Breast epithelium (tissue), 4 donors: ENCODE data around the gene CDH13. TPM values are rescaled to one million over a fixed set of nuclear protein-coding genes. Genes with fewer than 3 reads are reported as not detected.

Source experiments
- DNase-seq, 2 donors: peaks; one replicate each; pipeline ENCODE4 v3.0.0-alpha.2; 2019; ENCODE audit warnings: low spot score in 2 of 2
- H3K27ac ChIP-seq, 2 donors: fragments of 200-600 bp; sonication (generic) in 1 of 2; one replicate each; pipeline ENCODE4 v1.5.1; 2016 to 2019; ENCODE audit warnings: mild to moderate bottlenecking in 1 of 2
- H3K27me3 ChIP-seq, 2 donors: fragments of 200-600 bp; sonication (generic) in 1 of 2; one replicate each; pipeline versions ENCODE4 v1.5.1 to v1.6.0; 2017 to 2019; ENCODE audit warnings: control low read depth in 1 of 2, mild to moderate bottlenecking in 1 of 2
- H3K36me3 ChIP-seq: fragments of 200-600 bp; one replicate; pipeline ENCODE4 v1.5.1; 2019
- H3K4me1 ChIP-seq, 2 donors: fragments of 200-600 bp; sonication (generic); one replicate each; pipeline ENCODE4 v1.5.1; 2016 to 2019; ENCODE audit warnings: control low read depth in 1 of 2
- H3K4me3 ChIP-seq, 3 donors: fragments of 200-600 bp; sonication (generic); 1 replicate in 2 of 3; 2 replicates in 1 of 3; pipeline ENCODE4 v1.5.1; 2016 to 2019; ENCODE audit warnings: mild to moderate bottlenecking in 3 of 3, moderate library complexity in 2 of 3
- H3K9me3 ChIP-seq, 2 donors: fragments of 200-600 bp; sonication (generic) in 1 of 2; one replicate each; pipeline ENCODE4 v1.5.1; 2016 to 2019; ENCODE audit warnings: control low read depth in 1 of 2
- POLR2A ChIP-seq: fragments of 450-650 bp; IDR thresholded peaks from one replicate; pipeline ENCODE4 v1.6.1; 2016; ENCODE audit warnings: antibody characterized with exemption, mild to moderate bottlenecking, moderate library complexity
- POLR2AphosphoS5 ChIP-seq, 3 donors: sonication (generic); formaldehyde crosslinking; IDR thresholded peaks; one replicate each; pipeline ENCODE4 v1.6.1; 2017; ENCODE audit warnings: antibody characterized with exemption in 3 of 3
- intact Hi-C: fragments of 100-400 bp; cut with DNase I; formaldehyde crosslinking; loops from one replicate; pipeline ENCODE4 v1.15.1; 2023; ENCODE audit warnings: low total_unique reads
- total RNA-seq, 3 donors: library from RNA; depleted of rRNA; stranded (reverse); fragments of >200 nt; gene quantifications; one replicate each; pipeline ENCODE4 v1.1.0, GENCODE V29; 2016
- TF ChIP-seq, protein P1 (sequence below), 3 donors: fragments of 450-650 bp; IDR thresholded peaks; one replicate each; pipeline ENCODE4 v1.5.1; 2016 to 2017; ENCODE audit warnings: antibody characterized with exemption in 3 of 3, mild to moderate bottlenecking in 3 of 3, moderate library complexity in 3 of 3

Gene CDH13
- total RNA-seq, 3 donors from 2014 or later: 6.0 to 13.1 (median 11.5) TPM

GRCh38 chr16:83134638-83135037, 507.9 kb downstream of the CDH13 start:
- TF ChIP-seq, protein P1, sequence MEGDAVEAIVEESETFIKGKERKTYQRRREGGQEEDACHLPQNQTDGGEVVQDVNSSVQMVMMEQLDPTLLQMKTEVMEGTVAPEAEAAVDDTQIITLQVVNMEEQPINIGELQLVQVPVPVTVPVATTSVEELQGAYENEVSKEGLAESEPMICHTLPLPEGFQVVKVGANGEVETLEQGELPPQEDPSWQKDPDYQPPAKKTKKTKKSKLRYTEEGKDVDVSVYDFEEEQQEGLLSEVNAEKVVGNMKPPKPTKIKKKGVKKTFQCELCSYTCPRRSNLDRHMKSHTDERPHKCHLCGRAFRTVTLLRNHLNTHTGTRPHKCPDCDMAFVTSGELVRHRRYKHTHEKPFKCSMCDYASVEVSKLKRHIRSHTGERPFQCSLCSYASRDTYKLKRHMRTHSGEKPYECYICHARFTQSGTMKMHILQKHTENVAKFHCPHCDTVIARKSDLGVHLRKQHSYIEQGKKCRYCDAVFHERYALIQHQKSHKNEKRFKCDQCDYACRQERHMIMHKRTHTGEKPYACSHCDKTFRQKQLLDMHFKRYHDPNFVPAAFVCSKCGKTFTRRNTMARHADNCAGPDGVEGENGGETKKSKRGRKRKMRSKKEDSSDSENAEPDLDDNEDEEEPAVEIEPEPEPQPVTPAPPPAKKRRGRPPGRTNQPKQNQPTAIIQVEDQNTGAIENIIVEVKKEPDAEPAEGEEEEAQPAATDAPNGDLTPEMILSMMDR (IDR thresholded peaks at IDR 0.05): no peak
- TF ChIP-seq POLR2A (no peak), POLR2AphosphoS5 (IDR thresholded peaks at IDR 0.05) (no peak)
- no peak for DNase-seq
- Histone ChIP-seq H3K4me1 (no peaks in the 10 kb centered on the region), H3K27me3 (no peaks in the 10 kb centered on the region), H3K36me3 (no peaks in the 10 kb centered on the region), H3K9me3 (no peaks in the 10 kb centered on the region), H3K4me3 (no peak overlapping the region), H3K27ac (no peak overlapping the region)
- intact Hi-C loops: no loop called here

- no peaks in the 10 kb centered on the region for H3K4me1 ChIP-seq
- no peaks in the 10 kb centered on the region for H3K9me3 ChIP-seq
- TF ChIP-seq, protein P1 (IDR thresholded peaks at IDR 0.05): no peak
- TF ChIP-seq POLR2A: no peak
- no peak overlapping the region for H3K4me3 ChIP-seq
- H3K36me3 ChIP-seq: no peaks in the 10 kb centered on the region
- no peak overlapping the region for H3K27ac ChIP-seq
- no peaks in the 10 kb centered on the region for H3K27me3 ChIP-seq
- DNase-seq: no peak
- intact Hi-C loops: no loop called here
Measured at GRCh38 chr16:83136419-83136818, 509.6 kb downstream of the CDH13 start.

GRCh38 chr16:83136924-83137323, 510.2 kb downstream of the CDH13 start:
- H3K4me1 ChIP-seq: no peaks in the 10 kb centered on the region
- intact Hi-C loops: no loop called here
- no peaks in the 10 kb centered on the region for H3K27me3 ChIP-seq
- no peaks in the 10 kb centered on the region for H3K9me3 ChIP-seq
- no peak for DNase-seq
- no peak overlapping the region for H3K27ac ChIP-seq
- TF ChIP-seq POLR2AphosphoS5 (IDR thresholded peaks at IDR 0.05) (no peak), POLR2A (no peak)
- TF ChIP-seq, protein P1 (IDR thresholded peaks at IDR 0.05): no peak
- H3K4me3 ChIP-seq: peak overlapping the region in 2 of 3 donors; percentile 34 to 57
- H3K36me3 ChIP-seq: no peaks in the 10 kb centered on the region

GRCh38 chr16:83137326-83137781, 510.6 kb downstream of the CDH13 start:
- no peaks in the 10 kb centered on the region for H3K27me3 ChIP-seq
- H3K27ac ChIP-seq: no peak overlapping the region
- peak overlapping the region in 2 of 3 donors; percentile 34 to 57 for H3K4me3 ChIP-seq
- no peaks in the 10 kb centered on the region for H3K36me3 ChIP-seq
- H3K4me1 ChIP-seq: no peaks in the 10 kb centered on the region
- DNase-seq: no peak
- TF ChIP-seq, protein P1 (IDR thresholded peaks at IDR 0.05): no peak
- no peak for TF ChIP-seq POLR2AphosphoS5 (IDR thresholded peaks at IDR 0.05)
- TF ChIP-seq POLR2A: no peak
- intact Hi-C loops: no loop called here
- no peaks in the 10 kb centered on the region for H3K9me3 ChIP-seq

DNA sequence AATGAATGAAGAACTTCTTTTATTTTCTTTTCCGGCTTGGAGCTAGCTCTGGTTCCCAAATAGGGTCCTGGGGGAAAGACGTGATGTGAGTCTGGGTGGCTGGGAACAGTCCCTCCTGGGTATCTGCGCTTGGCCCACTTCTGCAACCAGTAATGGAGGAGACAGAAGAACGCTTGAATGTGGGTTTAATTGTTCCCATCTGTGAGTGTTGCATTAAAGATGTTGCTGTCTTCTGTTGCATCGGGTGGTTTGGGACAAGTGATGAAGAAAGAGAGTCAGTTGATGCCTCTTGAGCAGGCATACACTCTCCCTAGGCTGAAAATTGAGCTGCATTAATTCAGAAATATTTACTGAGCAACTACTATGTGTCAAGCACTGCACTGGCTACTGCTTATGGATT, 511.1 kb downstream of the CDH13 start:
- Histone ChIP-seq H3K9me3 (no peaks in the 10 kb centered on the region), H3K36me3 (no peaks in the 10 kb centered on the region), H3K4me1 (no peaks in the 10 kb centered on the region), H3K27ac (no peak overlapping the region), H3K4me3 (peak overlapping the region in 2 of 3 donors; percentile 34 to 57), H3K27me3 (no peaks in the 10 kb centered on the region)
- TF ChIP-seq, protein P1 (IDR thresholded peaks at IDR 0.05): no peak
- no peak for TF ChIP-seq POLR2AphosphoS5 (IDR thresholded peaks at IDR 0.05)
- no peak for DNase-seq
- intact Hi-C loops: no loop called here
